H9 (cell line): Measurements from ENCODE around the gene CADM1. TPM values are rescaled to one million over a fixed set of nuclear protein-coding genes. Genes with fewer than 3 reads are reported as not detected.

Experiments
- DNase-seq: peaks from one replicate; pipeline ENCODE4 v3.0.0-alpha.2; 2017
- H2AFZ ChIP-seq: one replicate; pipeline ENCODE4 v1.6.1; 2013; ENCODE audit warnings: mild to moderate bottlenecking, low read length, control low read depth, moderate library complexity
- H2AK5ac ChIP-seq: 2 replicates; pipeline ENCODE4 v1.6.1; 2013; ENCODE audit warnings: low read length, control low read depth, mixed read lengths; ENCODE audit not compliant: insufficient read length
- H2BK120ac ChIP-seq: one replicate; pipeline ENCODE4 v1.6.1; 2013; ENCODE audit warnings: low read depth, mild to moderate bottlenecking, low read length, control low read depth, inconsistent platforms; ENCODE audit not compliant: poor library complexity, severe bottlenecking
- H2BK12ac ChIP-seq: 2 replicates; pipeline ENCODE4 v1.6.1; 2013; ENCODE audit warnings: low read length, control low read depth, mixed read lengths, low read depth; ENCODE audit not compliant: insufficient read length
- H2BK15ac ChIP-seq: 2 replicates; pipeline ENCODE4 v1.6.1; 2013; ENCODE audit warnings: low read depth, low read length, control low read depth
- H2BK20ac ChIP-seq: one replicate; pipeline ENCODE4 v1.6.1; 2013; ENCODE audit warnings: low read depth, mild to moderate bottlenecking, low read length, control low read depth, inconsistent platforms; ENCODE audit not compliant: poor library complexity, severe bottlenecking
- H2BK5ac ChIP-seq: 2 replicates; pipeline ENCODE4 v1.6.1; 2013; ENCODE audit warnings: low read length, control low read depth, mixed read lengths; ENCODE audit not compliant: insufficient read length
- H3K14ac ChIP-seq: 2 replicates; pipeline ENCODE4 v1.6.1; 2013; ENCODE audit warnings: low read length, control low read depth; ENCODE audit not compliant: insufficient read depth
- H3K18ac ChIP-seq: 2 replicates; pipeline ENCODE4 v1.6.1; 2013; ENCODE audit warnings: low read depth, mild to moderate bottlenecking, mixed read lengths, low read length, control low read depth; ENCODE audit not compliant: insufficient read length
- H3K23ac ChIP-seq: 2 replicates; pipeline ENCODE4 v1.6.1; 2013; ENCODE audit warnings: low read length, control low read depth, mixed read lengths, low read depth; ENCODE audit not compliant: insufficient read length
- H3K23me2 ChIP-seq: 2 replicates; pipeline ENCODE4 v1.6.1; 2013; ENCODE audit warnings: low read depth, mild to moderate bottlenecking, mixed read lengths, low read length, control low read depth; ENCODE audit not compliant: insufficient read length, poor library complexity, severe bottlenecking
- H3K27ac ChIP-seq: 2 replicates; pipeline ENCODE4 v1.5.1; 2013; ENCODE audit warnings: low read length, control low read depth, mixed read lengths, low read depth; ENCODE audit not compliant: insufficient read length
- H3K27me3 ChIP-seq: 2 replicates; pipeline ENCODE4 v1.6.1; 2013; ENCODE audit warnings: low read length, control low read depth, inconsistent platforms; ENCODE audit not compliant: insufficient read depth
- H3K4ac ChIP-seq: 2 replicates; pipeline ENCODE4 v1.6.1; 2013; ENCODE audit warnings: low read depth, mild to moderate bottlenecking, control low read depth, inconsistent platforms, low read length, moderate library complexity
- H3K4me1 ChIP-seq: 2 replicates; pipeline ENCODE4 v1.6.1; 2013; ENCODE audit warnings: low read length, control low read depth, inconsistent platforms; ENCODE audit not compliant: insufficient read depth
- H3K4me2 ChIP-seq: 2 replicates; pipeline ENCODE4 v1.6.1; 2013; ENCODE audit warnings: low read length, control low read depth, mixed read lengths; ENCODE audit not compliant: insufficient read length, insufficient read depth
- H3K56ac ChIP-seq: 2 replicates; pipeline ENCODE4 v1.6.1; 2013; ENCODE audit warnings: low read depth, mild to moderate bottlenecking, mixed read lengths, low read length, control low read depth; ENCODE audit not compliant: insufficient read length
- H3K79me1 ChIP-seq: 2 replicates; pipeline ENCODE4 v1.6.1; 2013; ENCODE audit warnings: low read depth, mild to moderate bottlenecking, moderate library complexity, low read length, control low read depth, inconsistent platforms; ENCODE audit not compliant: insufficient read depth, poor library complexity, severe bottlenecking
- H3K79me2 ChIP-seq: 2 replicates; pipeline ENCODE4 v1.6.1; 2013; ENCODE audit warnings: low read length, control low read depth, inconsistent platforms; ENCODE audit not compliant: insufficient read depth
- H3K9ac ChIP-seq: 2 replicates; pipeline ENCODE4 v1.6.1; 2013; ENCODE audit warnings: low read length, control low read depth, mixed read lengths; ENCODE audit not compliant: insufficient read length; ENCODE audit errors: extremely low read depth
- H3K9me3 ChIP-seq: one replicate; pipeline ENCODE4 v1.6.1; 2013; ENCODE audit warnings: low read depth, low read length, inconsistent platforms; ENCODE audit not compliant: control insufficient read depth
- H3T11ph ChIP-seq: one replicate; pipeline ENCODE4 v1.6.1; 2013; ENCODE audit warnings: mild to moderate bottlenecking, low read length, control low read depth, inconsistent platforms
- H4K20me1 ChIP-seq: one replicate; pipeline ENCODE4 v1.6.1; 2013; ENCODE audit not compliant: control insufficient read depth, insufficient read length, insufficient read depth
- H4K5ac ChIP-seq: 2 replicates; pipeline ENCODE4 v1.6.1; 2013; ENCODE audit warnings: low read depth, mild to moderate bottlenecking, mixed read lengths, low read length, control low read depth; ENCODE audit not compliant: insufficient read length
- H4K8ac ChIP-seq: replicated peaks from 2 replicates; pipeline ENCODE4 v1.6.1; 2013; ENCODE audit warnings: low read length, control low read depth, mixed read lengths, low read depth; ENCODE audit not compliant: insufficient read length
- H4K91ac ChIP-seq: 2 replicates; pipeline ENCODE4 v1.6.1; 2013; ENCODE audit warnings: low read depth, mild to moderate bottlenecking, moderate library complexity, mixed read lengths, low read length, control low read depth; ENCODE audit not compliant: insufficient read length
- H3K27ac Mint-ChIP-seq, 3 experiments: 2 replicates in 2 of 3; 3 replicates in 1 of 3; pipeline ENCODE4 v1.8.0; 2020 to 2021; ENCODE audit warnings: mixed read lengths in 3 of 3, mild to moderate bottlenecking in 1 of 3, moderate library complexity in 1 of 3
- H3K27me3 Mint-ChIP-seq: 2 replicates; pipeline ENCODE4 v1.8.0; 2021; ENCODE audit warnings: low read depth, mild to moderate bottlenecking, moderate library complexity, mixed read lengths
- H3K36me3 Mint-ChIP-seq, 3 experiments: 2 replicates in 2 of 3; 3 replicates in 1 of 3; pipeline ENCODE4 v1.8.0; 2020 to 2021; ENCODE audit warnings: low read depth in 3 of 3, mixed read lengths in 3 of 3; ENCODE audit not compliant: insufficient read depth in 1 of 3
- H3K4me1 Mint-ChIP-seq, 2 experiments: 2 replicates each; pipeline ENCODE4 v1.8.0; 2020; ENCODE audit warnings: mixed read lengths in 2 of 2
- H3K4me3 Mint-ChIP-seq, 2 experiments: 2 replicates in 1 of 2; 3 replicates in 1 of 2; pipeline ENCODE4 v1.8.0; 2020 to 2021; ENCODE audit warnings: mild to moderate bottlenecking in 2 of 2, mixed read lengths in 2 of 2, moderate library complexity in 1 of 2
- H3K9me3 Mint-ChIP-seq, 2 experiments: 2 replicates in 1 of 2; 3 replicates in 1 of 2; pipeline ENCODE4 v1.8.0; 2020; ENCODE audit warnings: mild to moderate bottlenecking in 2 of 2, mixed read lengths in 2 of 2, moderate library complexity in 1 of 2
- WGBS: extraction: QIAGEN DNeasy Blood & Tissue Kit; methylation state at CpG from one replicate; pipeline ENCODE4 v1.1.7; 2013; ENCODE audit warnings: missing lambda C conversion rate, low lambda C conversion rate, mixed read lengths; ENCODE audit not compliant: insufficient read length; ENCODE audit errors: extremely low coverage; 5-methylcytosine and 5-hydroxymethylcytosine counted together
- total RNA-seq: library from RNA; stranded (reverse); gene quantifications from 2 replicates; pipeline ENCODE4 v1.2.1, GENCODE V29; 2021
- TF ChIP-seq, protein P1 (sequence below): fragments of 200-600 bp; sonication (generic); conservative IDR thresholded peaks from 3 replicates; pipeline ENCODE4 v1.8.0; 2021; ENCODE audit warnings: antibody characterized with exemption, mild to moderate bottlenecking

Gene CADM1
- total RNA-seq, 1 experiment from 2014 or later: 11.9 TPM

- Histone ChIP-seq H3K4me2 (no peak overlapping the region), H2BK5ac (no peak overlapping the region), H3K79me1 (no peaks in the 10 kb centered on the region), H4K20me1 (no peaks in the 10 kb centered on the region), H2AFZ (no peak overlapping the region), H2BK20ac (no peak overlapping the region), H3T11ph (no peak overlapping the region), H3K4me1 (no peaks in the 10 kb centered on the region), H4K8ac (no peak overlapping the region), H3K27me3 (peaks cover 5% of the 10 kb centered on the region), H4K91ac (no peak overlapping the region), H3K27ac (no peak overlapping the region), H3K4ac (no peak overlapping the region), H3K23ac (no peak overlapping the region), H3K9me3 (no peaks in the 10 kb centered on the region), H3K9ac (no peak overlapping the region), H3K18ac (no peak overlapping the region), H3K23me2 (no peaks in the 10 kb centered on the region), H4K5ac (no peak overlapping the region), H3K14ac (no peak overlapping the region), H2BK120ac (no peak overlapping the region), H2AK5ac (no peak overlapping the region), H2BK12ac (no peak overlapping the region), H3K79me2 (no peaks in the 10 kb centered on the region), H3K56ac (no peak overlapping the region), H2BK15ac (no peak overlapping the region)
- no peak for DNase-seq
- Mint-ChIP-seq H3K27ac (no peak overlapping the region), H3K4me3 (no peak overlapping the region), H3K9me3 (no peaks in the 10 kb centered on the region), H3K36me3 (no peaks in the 10 kb centered on the region), H3K27me3 (peaks cover 71% of the 10 kb centered on the region), H3K4me1 (peaks cover 13 to 14% of the 10 kb centered on the region in 2 experiments)
- TF ChIP-seq, protein P1, sequence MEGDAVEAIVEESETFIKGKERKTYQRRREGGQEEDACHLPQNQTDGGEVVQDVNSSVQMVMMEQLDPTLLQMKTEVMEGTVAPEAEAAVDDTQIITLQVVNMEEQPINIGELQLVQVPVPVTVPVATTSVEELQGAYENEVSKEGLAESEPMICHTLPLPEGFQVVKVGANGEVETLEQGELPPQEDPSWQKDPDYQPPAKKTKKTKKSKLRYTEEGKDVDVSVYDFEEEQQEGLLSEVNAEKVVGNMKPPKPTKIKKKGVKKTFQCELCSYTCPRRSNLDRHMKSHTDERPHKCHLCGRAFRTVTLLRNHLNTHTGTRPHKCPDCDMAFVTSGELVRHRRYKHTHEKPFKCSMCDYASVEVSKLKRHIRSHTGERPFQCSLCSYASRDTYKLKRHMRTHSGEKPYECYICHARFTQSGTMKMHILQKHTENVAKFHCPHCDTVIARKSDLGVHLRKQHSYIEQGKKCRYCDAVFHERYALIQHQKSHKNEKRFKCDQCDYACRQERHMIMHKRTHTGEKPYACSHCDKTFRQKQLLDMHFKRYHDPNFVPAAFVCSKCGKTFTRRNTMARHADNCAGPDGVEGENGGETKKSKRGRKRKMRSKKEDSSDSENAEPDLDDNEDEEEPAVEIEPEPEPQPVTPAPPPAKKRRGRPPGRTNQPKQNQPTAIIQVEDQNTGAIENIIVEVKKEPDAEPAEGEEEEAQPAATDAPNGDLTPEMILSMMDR: no peak
- WGBS: no CpG with 5 or more reads among the region's 4 CpGs
Observed at GRCh38 chr11:115378557-115378956, 125.7 kb downstream of the CADM1 start.
